Activated T-cell treated with anti-CD3 and anti-CD28 coated beads, Interleukin-2, amount 50 U/mL, for 24 hours (primary cell): ENCODE results near the gene RTRAF.

Experiments
- DNase-seq: peaks from one replicate; pipeline ENCODE4 v3.0.0-alpha.2; 2020
- H3K27ac Mint-ChIP-seq: 2 replicates; pipeline ENCODE4 v1.8.0; 2020; ENCODE audit warnings: mild to moderate bottlenecking, mixed read lengths
- H3K27me3 Mint-ChIP-seq: 2 replicates; pipeline ENCODE4 v1.8.0; 2020; ENCODE audit warnings: mixed read lengths
- H3K36me3 Mint-ChIP-seq: 2 replicates; pipeline ENCODE4 v1.8.0; 2020; ENCODE audit warnings: low read depth, mixed read lengths
- H3K4me1 Mint-ChIP-seq: 2 replicates; pipeline ENCODE4 v1.8.0; 2020; ENCODE audit warnings: low read depth, mixed read lengths
- H3K4me3 Mint-ChIP-seq: 2 replicates; pipeline ENCODE4 v1.8.0; 2020; ENCODE audit warnings: mild to moderate bottlenecking, moderate library complexity, mixed read lengths
- H3K9me3 Mint-ChIP-seq: 2 replicates; pipeline ENCODE4 v1.8.0; 2020; ENCODE audit warnings: mixed read lengths

The RTRAF gene

DNA sequence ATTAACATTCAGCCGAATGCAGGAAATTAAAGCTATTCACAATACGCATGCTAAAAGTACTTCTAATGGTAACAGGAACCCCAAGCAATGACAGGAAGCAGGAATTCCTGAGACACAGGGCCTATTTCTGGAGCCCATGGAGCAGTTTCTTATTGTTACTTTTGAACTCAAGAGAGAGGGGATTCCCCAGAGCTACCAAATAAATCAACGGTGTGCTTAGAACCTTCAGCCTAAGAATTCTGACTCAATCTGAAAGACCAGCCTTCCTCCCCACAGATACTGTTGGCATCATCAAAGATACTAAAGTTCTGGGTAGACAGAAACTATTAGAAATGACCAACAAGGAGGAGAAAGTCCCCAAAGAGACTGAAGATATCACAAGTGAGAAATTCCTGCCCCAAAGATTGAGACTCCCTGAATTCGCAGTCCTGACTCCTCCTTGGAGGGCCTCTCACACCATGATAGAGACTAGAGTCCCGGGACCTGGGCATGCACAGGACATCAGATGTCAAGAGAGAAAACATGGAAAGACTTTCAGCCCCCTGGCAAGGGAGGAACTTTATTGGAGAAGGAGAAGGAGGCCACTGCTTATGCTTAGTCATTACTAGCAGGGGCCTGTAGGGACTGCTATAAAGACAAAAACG is 32.7 kb downstream of the RTRAF start:
- DNase-seq, result no peak
- Mint-ChIP-seq H3K27ac (peak overlapping the region; percentile 1), H3K36me3 (no peaks in the 10 kb centered on the region), H3K27me3 (peaks cover 4% of the 10 kb centered on the region), H3K9me3 (peaks cover 2% of the 10 kb centered on the region), H3K4me3 (peak overlapping the region; percentile 4), H3K4me1 (peaks cover 44% of the 10 kb centered on the region)

DNA sequence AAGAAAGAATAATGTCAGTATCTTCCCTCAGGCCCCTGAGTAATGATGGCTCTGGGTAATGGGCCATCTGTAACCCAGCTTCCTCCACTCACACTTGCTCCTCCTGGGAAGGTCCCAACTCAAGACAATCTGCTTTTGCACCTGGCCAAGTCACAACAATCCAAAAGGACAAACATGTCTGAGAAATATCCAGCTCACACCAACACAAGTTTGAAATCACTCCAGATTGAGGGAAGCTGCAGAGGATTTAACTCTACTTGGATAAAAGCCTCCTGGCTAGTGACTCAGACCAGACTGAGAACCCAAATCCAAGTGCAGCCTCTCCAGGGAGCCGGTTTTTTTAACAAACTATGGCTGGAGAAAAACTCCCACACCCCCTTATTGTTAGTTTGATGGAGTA is 34.2 kb downstream of the RTRAF start:
- no peak for DNase-seq
- Mint-ChIP-seq H3K36me3 (no peaks in the 10 kb centered on the region), H3K27me3 (no peaks in the 10 kb centered on the region), H3K4me3 (no peak overlapping the region), H3K9me3 (peaks cover 2% of the 10 kb centered on the region), H3K27ac (no peak overlapping the region), H3K4me1 (peaks cover 44% of the 10 kb centered on the region)

DNA sequence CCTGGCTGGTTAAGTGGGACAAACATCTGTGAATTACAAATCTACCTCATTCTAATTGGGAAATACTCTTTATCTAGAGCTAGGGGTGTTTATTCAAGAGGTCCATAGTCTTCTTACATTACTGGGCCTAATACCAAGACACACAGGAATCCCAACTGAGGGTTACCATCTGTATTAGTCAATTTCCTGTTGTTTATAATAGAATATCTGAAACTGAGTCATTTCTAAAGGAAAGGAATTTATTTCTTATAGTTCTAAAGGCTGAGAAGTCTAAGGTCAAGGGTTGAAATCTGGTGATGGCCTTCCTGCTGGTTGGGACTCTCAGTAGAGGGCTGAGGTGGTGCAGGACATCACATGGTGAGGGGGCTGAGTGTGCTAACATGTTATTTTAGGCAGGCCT is 36.0 kb downstream of the RTRAF start:
- peaks cover 2% of the 10 kb centered on the region for H3K9me3 Mint-ChIP-seq
- no peak overlapping the region for H3K4me3 Mint-ChIP-seq
- no peaks in the 10 kb centered on the region for H3K36me3 Mint-ChIP-seq
- DNase-seq, result no peak
- H3K27me3 Mint-ChIP-seq, result no peaks in the 10 kb centered on the region
- H3K27ac Mint-ChIP-seq, result no peak overlapping the region
- H3K4me1 Mint-ChIP-seq, result peaks cover 37% of the 10 kb centered on the region

DNA sequence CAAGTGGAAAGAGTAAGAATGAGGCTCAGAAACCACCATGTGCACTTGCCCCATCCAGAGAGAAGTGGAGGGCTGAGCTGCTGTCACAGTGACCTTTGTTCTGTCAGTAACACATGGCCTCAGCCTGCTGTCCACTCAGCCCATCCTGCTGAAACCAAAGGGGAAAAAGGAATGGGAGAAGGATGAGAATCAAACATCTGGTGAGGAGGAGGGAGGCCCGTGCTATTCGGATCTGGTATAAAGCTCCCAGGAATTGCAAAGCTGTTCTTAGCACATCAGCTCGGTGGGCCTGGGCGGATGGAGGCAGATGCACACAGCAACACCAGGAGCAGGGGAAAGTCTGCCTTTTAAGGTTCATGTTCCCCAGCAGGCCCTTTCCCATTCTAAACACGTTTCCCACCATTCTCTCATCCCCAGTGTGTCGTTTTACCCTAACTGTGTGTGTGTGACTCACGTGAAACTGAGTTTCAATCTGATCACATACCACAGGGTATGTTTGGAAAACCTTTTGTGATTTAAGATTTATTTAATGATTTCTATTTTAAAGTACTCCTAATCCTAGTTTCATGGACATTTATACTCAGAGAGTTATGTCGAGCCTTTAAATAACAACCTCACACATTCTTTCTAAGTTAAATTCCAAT is 36.8 kb downstream of the RTRAF start:
- peaks cover 2% of the 10 kb centered on the region for H3K9me3 Mint-ChIP-seq

DNA sequence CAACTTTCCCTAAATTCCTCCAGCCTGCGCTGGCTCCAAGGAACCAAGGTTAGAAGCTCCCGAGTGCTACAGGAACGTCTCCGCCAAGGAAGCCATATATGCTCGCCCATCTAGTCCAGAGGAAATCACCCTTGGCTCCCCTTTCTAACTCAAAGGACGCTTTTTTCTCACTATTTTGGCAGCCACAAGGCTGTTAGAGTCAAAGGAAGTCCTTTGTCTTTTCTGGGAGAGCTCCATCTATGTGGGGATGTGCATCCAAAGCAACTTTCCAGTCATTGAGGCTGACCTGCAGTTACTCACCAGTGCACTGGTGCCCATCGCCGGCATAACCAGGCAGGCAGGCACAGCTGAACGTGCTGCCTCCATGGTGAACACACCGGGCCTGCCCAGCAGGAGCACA is 37.6 kb downstream of the RTRAF start:
- no peak overlapping the region for H3K4me3 Mint-ChIP-seq
- H3K27me3 Mint-ChIP-seq, result no peaks in the 10 kb centered on the region
- H3K9me3 Mint-ChIP-seq, result peaks cover 2% of the 10 kb centered on the region
- H3K4me1 Mint-ChIP-seq, result peaks cover 21% of the 10 kb centered on the region
- no peaks in the 10 kb centered on the region for H3K36me3 Mint-ChIP-seq
- DNase-seq, result no peak
- no peak overlapping the region for H3K27ac Mint-ChIP-seq

More for the DNA sequence above, 36.8 kb downstream of the RTRAF start:
- Mint-ChIP-seq H3K36me3 (no peaks in the 10 kb centered on the region), H3K27ac (no peak overlapping the region), H3K27me3 (no peaks in the 10 kb centered on the region), H3K4me1 (peaks cover 29% of the 10 kb centered on the region), H3K4me3 (no peak overlapping the region)
- no peak for DNase-seq

DNA sequence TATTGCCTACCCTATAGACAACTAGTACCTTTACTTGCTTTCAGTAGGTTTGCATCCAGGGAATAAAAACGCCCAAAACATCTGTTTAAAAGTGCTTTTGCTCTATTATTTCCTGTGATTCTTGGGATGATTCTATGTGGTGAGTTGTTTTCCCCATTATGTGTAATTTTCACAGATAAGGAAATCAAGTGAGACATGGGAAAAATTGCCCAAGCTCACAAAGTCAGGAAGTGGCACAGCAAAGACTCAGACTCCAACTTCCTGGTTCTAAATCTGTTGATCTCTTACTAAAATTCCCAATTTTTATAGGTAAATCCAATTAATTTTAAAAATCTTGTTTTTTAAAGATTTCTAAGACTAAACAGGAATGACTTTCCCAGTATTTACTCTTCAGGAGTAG is 40.5 kb downstream of the RTRAF start:
- Mint-ChIP-seq H3K27me3 (peaks cover 10% of the 10 kb centered on the region), H3K27ac (no peak overlapping the region), H3K4me3 (no peak overlapping the region), H3K36me3 (no peaks in the 10 kb centered on the region), H3K4me1 (peaks cover 11% of the 10 kb centered on the region), H3K9me3 (no peaks in the 10 kb centered on the region)
- DNase-seq, result no peak

DNA sequence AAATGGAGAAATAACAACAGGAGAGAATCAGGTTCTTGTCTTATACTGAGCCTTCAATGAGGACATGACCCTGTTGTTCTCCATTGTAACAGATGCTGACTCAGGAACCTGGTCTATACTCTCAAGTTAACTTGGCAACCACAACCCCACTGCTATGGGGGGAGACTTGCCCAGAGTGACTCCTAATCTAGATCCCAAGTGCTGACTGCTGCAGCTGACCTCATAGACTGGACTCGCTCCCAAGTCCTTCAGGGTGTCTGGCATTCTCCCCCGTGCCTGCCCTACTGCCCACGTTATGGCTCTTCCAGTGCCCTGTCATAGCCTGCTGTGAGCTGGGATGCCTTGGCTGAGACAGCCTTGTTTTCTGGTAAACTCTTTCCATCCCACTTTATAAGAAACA is 42.4 kb downstream of the RTRAF start:
- Mint-ChIP-seq H3K27me3 (peaks cover 10% of the 10 kb centered on the region), H3K27ac (no peak overlapping the region), H3K4me3 (no peak overlapping the region), H3K9me3 (peaks cover 7% of the 10 kb centered on the region), H3K4me1 (peaks cover 7% of the 10 kb centered on the region), H3K36me3 (no peaks in the 10 kb centered on the region)
- no peak for DNase-seq

DNA sequence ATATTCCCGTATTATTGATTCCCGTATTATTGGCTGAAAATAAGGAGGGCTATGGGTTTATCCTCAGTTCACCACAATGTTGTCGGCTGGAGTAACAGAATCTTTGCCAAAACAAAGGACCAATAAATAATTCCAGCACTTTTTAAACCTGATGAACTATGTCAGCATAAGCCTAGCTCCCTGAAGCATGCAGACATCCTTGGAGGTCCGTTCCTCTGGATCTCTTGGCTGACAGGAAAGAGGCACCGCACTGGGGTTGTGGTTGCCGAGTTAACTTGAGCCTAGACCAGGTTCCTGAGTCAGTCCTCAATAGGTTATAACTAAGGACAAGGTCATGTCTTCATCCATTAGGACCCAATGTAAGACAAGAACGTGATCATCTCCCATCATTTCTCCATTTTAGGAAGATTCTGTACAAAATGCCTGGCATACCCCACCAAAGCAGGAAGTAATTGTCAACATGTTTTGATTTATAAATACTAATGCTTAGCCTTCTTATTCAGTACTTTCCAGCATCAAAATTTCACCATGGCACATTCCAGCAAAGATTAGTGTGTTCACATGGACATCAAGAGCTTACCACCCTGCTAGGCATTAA is 43.0 kb downstream of the RTRAF start:
- DNase-seq, result no peak
- no peak overlapping the region for H3K27ac Mint-ChIP-seq
- peaks cover 10% of the 10 kb centered on the region for H3K27me3 Mint-ChIP-seq
- no peaks in the 10 kb centered on the region for H3K36me3 Mint-ChIP-seq
- peaks cover 7% of the 10 kb centered on the region for H3K9me3 Mint-ChIP-seq
- H3K4me3 Mint-ChIP-seq, result no peak overlapping the region
- H3K4me1 Mint-ChIP-seq, result peaks cover 8% of the 10 kb centered on the region

DNA sequence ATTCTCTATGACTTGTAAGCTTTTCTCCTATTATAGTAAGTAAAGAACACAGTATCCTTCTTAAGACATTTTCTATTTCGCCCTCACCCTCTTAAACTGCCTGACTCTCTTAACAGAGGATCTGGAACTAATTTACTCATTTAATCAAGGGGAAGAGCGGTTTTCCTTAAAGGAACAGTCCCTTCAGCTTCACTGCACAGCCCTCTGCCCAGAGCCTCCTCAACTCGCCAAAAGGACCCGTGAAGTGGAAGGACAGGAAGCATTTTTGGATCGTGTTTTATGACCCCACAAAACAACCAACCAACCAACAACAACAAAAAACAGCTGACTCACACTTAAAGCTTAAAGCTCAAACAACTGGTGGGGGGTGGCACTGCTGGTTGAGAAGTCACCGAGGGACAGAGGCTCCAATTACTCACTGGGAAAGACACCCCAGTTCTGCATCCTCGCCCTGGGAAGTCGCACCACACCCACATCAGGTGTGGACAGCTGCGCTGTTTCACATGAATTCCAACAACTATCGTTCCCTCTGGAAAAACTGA is 43.8 kb downstream of the RTRAF start:
- Mint-ChIP-seq H3K27me3 (peaks cover 15% of the 10 kb centered on the region), H3K27ac (no peak overlapping the region), H3K4me3 (no peak overlapping the region), H3K36me3 (no peaks in the 10 kb centered on the region), H3K9me3 (peaks cover 7% of the 10 kb centered on the region), H3K4me1 (peaks cover 8% of the 10 kb centered on the region)
- no peak for DNase-seq

DNA sequence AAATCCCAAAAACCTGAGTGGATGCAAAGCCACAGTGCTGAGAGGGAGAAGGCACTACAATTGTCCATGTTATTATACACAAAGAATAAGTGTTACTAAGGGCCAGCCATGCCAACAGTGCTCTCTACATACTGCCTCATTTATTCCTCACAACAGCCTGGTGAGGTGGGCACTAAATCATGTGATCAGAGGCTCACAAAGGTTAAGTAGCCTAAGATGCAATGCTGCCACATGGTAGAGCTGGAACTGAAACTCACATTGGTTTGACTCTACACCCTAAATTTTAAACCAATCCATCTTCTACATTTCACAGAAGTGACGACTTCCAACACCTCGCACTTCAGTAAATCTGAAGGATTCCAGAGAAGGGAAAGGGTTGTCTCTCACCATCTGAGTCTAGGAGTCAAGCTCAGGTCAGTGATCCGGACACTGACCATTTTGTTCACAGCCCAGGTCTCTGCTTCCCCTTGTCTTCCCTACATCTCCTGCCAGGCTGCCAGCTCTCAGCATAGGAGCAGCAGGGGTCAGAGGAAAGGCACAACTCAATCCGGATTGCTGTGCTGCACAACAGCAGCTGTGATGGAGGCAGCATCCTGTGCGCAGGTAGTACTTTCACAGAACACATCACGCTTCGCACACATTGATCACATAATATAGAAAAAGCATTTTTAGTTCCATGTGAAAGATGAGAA is 49.9 kb downstream of the RTRAF start:
- H3K4me1 Mint-ChIP-seq, result peaks cover 10% of the 10 kb centered on the region
- no peak overlapping the region for H3K27ac Mint-ChIP-seq
- no peaks in the 10 kb centered on the region for H3K36me3 Mint-ChIP-seq
- peaks cover 7% of the 10 kb centered on the region for H3K9me3 Mint-ChIP-seq
- H3K4me3 Mint-ChIP-seq, result no peak overlapping the region
- no peak for DNase-seq
- H3K27me3 Mint-ChIP-seq, result peaks cover 18% of the 10 kb centered on the region

DNA sequence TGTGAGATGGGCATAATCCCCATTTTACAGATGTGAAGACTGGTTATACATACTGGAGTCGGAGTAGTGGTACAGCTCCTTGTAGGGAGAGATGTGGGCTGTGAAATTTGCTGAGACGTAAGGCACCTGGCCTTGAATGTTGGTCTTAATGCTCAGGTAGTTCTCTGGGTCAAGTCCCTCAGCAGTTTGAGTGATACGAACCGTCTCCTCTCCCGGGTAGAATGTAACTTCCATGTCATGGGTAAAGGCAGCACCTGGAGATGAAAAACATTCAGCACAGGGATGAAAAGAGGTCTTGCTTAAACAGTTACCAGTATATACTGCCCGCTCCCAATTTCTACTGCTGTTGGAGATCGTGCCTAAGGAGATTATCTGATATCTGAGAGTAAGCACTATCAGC is 51.3 kb downstream of the RTRAF start:
- Mint-ChIP-seq H3K27me3 (peaks cover 15% of the 10 kb centered on the region), H3K36me3 (no peaks in the 10 kb centered on the region), H3K27ac (no peak overlapping the region), H3K9me3 (peaks cover 7% of the 10 kb centered on the region), H3K4me1 (peaks cover 20% of the 10 kb centered on the region), H3K4me3 (no peak overlapping the region)
- DNase-seq, result no peak

DNA sequence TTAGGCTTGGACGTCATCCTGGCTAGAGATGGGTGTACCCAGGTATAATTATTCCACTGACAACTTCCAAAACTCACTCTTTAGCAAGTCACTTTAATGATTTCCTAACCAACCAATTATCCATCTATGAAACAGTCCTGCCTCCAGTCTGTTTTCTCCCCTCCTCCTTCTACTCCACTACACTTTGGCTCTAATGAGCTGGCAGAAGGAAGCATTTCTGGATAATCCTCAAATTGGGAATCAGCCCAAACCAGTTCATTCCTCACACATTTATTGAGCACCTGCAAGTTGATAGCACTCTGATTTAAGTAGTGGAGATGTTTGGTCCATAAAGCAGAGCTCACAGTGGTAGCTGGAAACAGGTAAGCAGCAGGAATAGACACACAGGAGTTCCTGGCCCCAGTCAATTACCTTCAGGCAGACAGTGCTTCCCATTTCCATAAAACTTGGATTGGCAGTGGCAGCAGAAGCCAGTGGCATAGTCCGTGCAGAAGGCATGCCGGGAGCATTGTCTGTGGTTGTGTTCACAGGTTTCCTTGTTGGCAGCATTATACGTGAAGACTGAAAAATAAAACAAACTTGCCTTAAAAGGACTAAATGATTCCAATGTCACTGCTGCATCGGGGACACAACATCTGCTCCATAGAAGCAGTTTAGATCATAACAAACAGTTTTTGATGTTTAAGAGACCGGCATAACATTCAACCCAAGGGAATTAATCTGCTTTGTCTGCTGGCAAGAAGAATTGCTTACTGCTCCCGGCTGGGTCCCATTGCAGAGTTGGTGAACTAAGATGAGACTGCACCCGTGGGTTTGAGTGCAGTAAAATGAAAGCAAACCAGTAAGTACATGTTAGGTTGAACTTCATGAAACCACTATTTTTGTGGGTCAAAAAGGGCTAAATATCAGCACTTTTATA is 53.3 kb downstream of the RTRAF start:
- Mint-ChIP-seq H3K4me3 (no peak overlapping the region), H3K9me3 (no peaks in the 10 kb centered on the region), H3K36me3 (no peaks in the 10 kb centered on the region), H3K4me1 (peaks cover 25% of the 10 kb centered on the region), H3K27me3 (peaks cover 15% of the 10 kb centered on the region), H3K27ac (no peak overlapping the region)
- DNase-seq, result no peak

DNA sequence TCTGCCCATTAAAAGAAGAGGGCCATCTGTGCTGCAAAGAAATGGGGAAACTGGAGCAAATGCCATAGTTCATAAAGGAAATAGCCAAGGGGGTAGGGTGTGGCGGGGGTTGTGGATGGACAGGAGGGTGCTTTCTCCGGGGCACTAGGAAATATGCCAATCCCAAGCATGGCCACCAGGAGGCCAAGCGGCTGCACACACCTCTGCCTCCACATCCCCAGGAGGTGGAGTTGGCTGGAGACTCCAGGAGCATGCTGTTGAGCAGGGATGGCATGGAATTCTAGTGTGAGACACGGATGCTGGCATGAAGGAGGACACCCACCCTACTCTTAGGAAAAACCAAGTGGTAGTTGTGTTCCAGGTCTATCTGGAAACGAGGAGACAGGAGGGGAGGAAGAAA is 54.3 kb downstream of the RTRAF start:
- H3K36me3 Mint-ChIP-seq, result no peaks in the 10 kb centered on the region
- peak; percentile 52 for DNase-seq
- H3K27me3 Mint-ChIP-seq, result peaks cover 6% of the 10 kb centered on the region
- H3K9me3 Mint-ChIP-seq, result no peaks in the 10 kb centered on the region
- no peak overlapping the region for H3K4me3 Mint-ChIP-seq
- H3K4me1 Mint-ChIP-seq, result peaks cover 25% of the 10 kb centered on the region
- H3K27ac Mint-ChIP-seq, result peak overlapping the region; percentile 50
